H9 (cell line): ENCODE results near the gene ARID3A. TPM values are rescaled to one million over a fixed set of nuclear protein-coding genes. Genes with fewer than 3 reads are reported as not detected.

Experiments used
- DNase-seq: peaks from one replicate; pipeline ENCODE4 v3.0.0-alpha.2; 2017
- H2AFZ ChIP-seq: one replicate; pipeline ENCODE4 v1.6.1; 2013; ENCODE audit warnings: mild to moderate bottlenecking, low read length, control low read depth, moderate library complexity
- H2AK5ac ChIP-seq: 2 replicates; pipeline ENCODE4 v1.6.1; 2013; ENCODE audit warnings: low read length, control low read depth, mixed read lengths; ENCODE audit not compliant: insufficient read length
- H2BK120ac ChIP-seq: one replicate; pipeline ENCODE4 v1.6.1; 2013; ENCODE audit warnings: low read depth, mild to moderate bottlenecking, low read length, control low read depth, inconsistent platforms; ENCODE audit not compliant: poor library complexity, severe bottlenecking
- H2BK12ac ChIP-seq: 2 replicates; pipeline ENCODE4 v1.6.1; 2013; ENCODE audit warnings: low read length, control low read depth, mixed read lengths, low read depth; ENCODE audit not compliant: insufficient read length
- H2BK15ac ChIP-seq: 2 replicates; pipeline ENCODE4 v1.6.1; 2013; ENCODE audit warnings: low read depth, low read length, control low read depth
- H2BK20ac ChIP-seq: one replicate; pipeline ENCODE4 v1.6.1; 2013; ENCODE audit warnings: low read depth, mild to moderate bottlenecking, low read length, control low read depth, inconsistent platforms; ENCODE audit not compliant: poor library complexity, severe bottlenecking
- H2BK5ac ChIP-seq: 2 replicates; pipeline ENCODE4 v1.6.1; 2013; ENCODE audit warnings: low read length, control low read depth, mixed read lengths; ENCODE audit not compliant: insufficient read length
- H3K14ac ChIP-seq: 2 replicates; pipeline ENCODE4 v1.6.1; 2013; ENCODE audit warnings: low read length, control low read depth; ENCODE audit not compliant: insufficient read depth
- H3K18ac ChIP-seq: 2 replicates; pipeline ENCODE4 v1.6.1; 2013; ENCODE audit warnings: low read depth, mild to moderate bottlenecking, mixed read lengths, low read length, control low read depth; ENCODE audit not compliant: insufficient read length
- H3K23ac ChIP-seq: 2 replicates; pipeline ENCODE4 v1.6.1; 2013; ENCODE audit warnings: low read length, control low read depth, mixed read lengths, low read depth; ENCODE audit not compliant: insufficient read length
- H3K23me2 ChIP-seq: 2 replicates; pipeline ENCODE4 v1.6.1; 2013; ENCODE audit warnings: low read depth, mild to moderate bottlenecking, mixed read lengths, low read length, control low read depth; ENCODE audit not compliant: insufficient read length, poor library complexity, severe bottlenecking
- H3K27ac ChIP-seq: 2 replicates; pipeline ENCODE4 v1.5.1; 2013; ENCODE audit warnings: low read length, control low read depth, mixed read lengths, low read depth; ENCODE audit not compliant: insufficient read length
- H3K27me3 ChIP-seq: 2 replicates; pipeline ENCODE4 v1.6.1; 2013; ENCODE audit warnings: low read length, control low read depth, inconsistent platforms; ENCODE audit not compliant: insufficient read depth
- H3K4ac ChIP-seq: 2 replicates; pipeline ENCODE4 v1.6.1; 2013; ENCODE audit warnings: low read depth, mild to moderate bottlenecking, control low read depth, inconsistent platforms, low read length, moderate library complexity
- H3K4me1 ChIP-seq: 2 replicates; pipeline ENCODE4 v1.6.1; 2013; ENCODE audit warnings: low read length, control low read depth, inconsistent platforms; ENCODE audit not compliant: insufficient read depth
- H3K4me2 ChIP-seq: 2 replicates; pipeline ENCODE4 v1.6.1; 2013; ENCODE audit warnings: low read length, control low read depth, mixed read lengths; ENCODE audit not compliant: insufficient read length, insufficient read depth
- H3K56ac ChIP-seq: 2 replicates; pipeline ENCODE4 v1.6.1; 2013; ENCODE audit warnings: low read depth, mild to moderate bottlenecking, mixed read lengths, low read length, control low read depth; ENCODE audit not compliant: insufficient read length
- H3K79me1 ChIP-seq: 2 replicates; pipeline ENCODE4 v1.6.1; 2013; ENCODE audit warnings: low read depth, mild to moderate bottlenecking, moderate library complexity, low read length, control low read depth, inconsistent platforms; ENCODE audit not compliant: insufficient read depth, poor library complexity, severe bottlenecking
- H3K79me2 ChIP-seq: 2 replicates; pipeline ENCODE4 v1.6.1; 2013; ENCODE audit warnings: low read length, control low read depth, inconsistent platforms; ENCODE audit not compliant: insufficient read depth
- H3K9ac ChIP-seq: 2 replicates; pipeline ENCODE4 v1.6.1; 2013; ENCODE audit warnings: low read length, control low read depth, mixed read lengths; ENCODE audit not compliant: insufficient read length; ENCODE audit errors: extremely low read depth
- H3K9me3 ChIP-seq: one replicate; pipeline ENCODE4 v1.6.1; 2013; ENCODE audit warnings: low read depth, low read length, inconsistent platforms; ENCODE audit not compliant: control insufficient read depth
- H3T11ph ChIP-seq: one replicate; pipeline ENCODE4 v1.6.1; 2013; ENCODE audit warnings: mild to moderate bottlenecking, low read length, control low read depth, inconsistent platforms
- H4K20me1 ChIP-seq: one replicate; pipeline ENCODE4 v1.6.1; 2013; ENCODE audit not compliant: control insufficient read depth, insufficient read length, insufficient read depth
- H4K5ac ChIP-seq: 2 replicates; pipeline ENCODE4 v1.6.1; 2013; ENCODE audit warnings: low read depth, mild to moderate bottlenecking, mixed read lengths, low read length, control low read depth; ENCODE audit not compliant: insufficient read length
- H4K8ac ChIP-seq: replicated peaks from 2 replicates; pipeline ENCODE4 v1.6.1; 2013; ENCODE audit warnings: low read length, control low read depth, mixed read lengths, low read depth; ENCODE audit not compliant: insufficient read length
- H4K91ac ChIP-seq: 2 replicates; pipeline ENCODE4 v1.6.1; 2013; ENCODE audit warnings: low read depth, mild to moderate bottlenecking, moderate library complexity, mixed read lengths, low read length, control low read depth; ENCODE audit not compliant: insufficient read length
- H3K27ac Mint-ChIP-seq, 3 experiments: 2 replicates in 2 of 3; 3 replicates in 1 of 3; pipeline ENCODE4 v1.8.0; 2020 to 2021; ENCODE audit warnings: mixed read lengths in 3 of 3, mild to moderate bottlenecking in 1 of 3, moderate library complexity in 1 of 3
- H3K27me3 Mint-ChIP-seq: 2 replicates; pipeline ENCODE4 v1.8.0; 2021; ENCODE audit warnings: low read depth, mild to moderate bottlenecking, moderate library complexity, mixed read lengths
- H3K36me3 Mint-ChIP-seq, 3 experiments: 2 replicates in 2 of 3; 3 replicates in 1 of 3; pipeline ENCODE4 v1.8.0; 2020 to 2021; ENCODE audit warnings: low read depth in 3 of 3, mixed read lengths in 3 of 3; ENCODE audit not compliant: insufficient read depth in 1 of 3
- H3K4me1 Mint-ChIP-seq, 2 experiments: 2 replicates each; pipeline ENCODE4 v1.8.0; 2020; ENCODE audit warnings: mixed read lengths in 2 of 2
- H3K4me3 Mint-ChIP-seq, 2 experiments: 2 replicates in 1 of 2; 3 replicates in 1 of 2; pipeline ENCODE4 v1.8.0; 2020 to 2021; ENCODE audit warnings: mild to moderate bottlenecking in 2 of 2, mixed read lengths in 2 of 2, moderate library complexity in 1 of 2
- H3K9me3 Mint-ChIP-seq, 2 experiments: 2 replicates in 1 of 2; 3 replicates in 1 of 2; pipeline ENCODE4 v1.8.0; 2020; ENCODE audit warnings: mild to moderate bottlenecking in 2 of 2, mixed read lengths in 2 of 2, moderate library complexity in 1 of 2
- CTCF ChIP-seq: fragments of 200-600 bp; sonication (generic); conservative IDR thresholded peaks from 3 replicates; pipeline ENCODE4 v1.8.0; 2021; ENCODE audit warnings: antibody characterized with exemption, mild to moderate bottlenecking
- WGBS: extraction: QIAGEN DNeasy Blood & Tissue Kit; methylation state at CpG from one replicate; pipeline ENCODE4 v1.1.7; 2013; ENCODE audit warnings: missing lambda C conversion rate, low lambda C conversion rate, mixed read lengths; ENCODE audit not compliant: insufficient read length; ENCODE audit errors: extremely low coverage; 5-methylcytosine and 5-hydroxymethylcytosine counted together
- total RNA-seq: library from RNA; stranded (reverse); gene quantifications from 2 replicates; pipeline ENCODE4 v1.2.1, GENCODE V29; 2021

ARID3A gene
- total RNA-seq, 1 experiment from 2014 or later: 98.3 TPM

GRCh38 chr19:1001538-1002166 lies 75.8 kb downstream of the ARID3A start:
- H4K8ac ChIP-seq: no peak overlapping the region
- no peak overlapping the region for H2AFZ ChIP-seq
- no peak overlapping the region for H2BK120ac ChIP-seq
- no peak overlapping the region for H3K18ac ChIP-seq
- no peak overlapping the region for H2AK5ac ChIP-seq
- H3K4ac ChIP-seq: no peak overlapping the region
- Mint-ChIP-seq H3K4me1 (peaks cover under 1 to 6% of the 10 kb centered on the region in 2 experiments), H3K9me3 (no peaks in the 10 kb centered on the region; a peak in 1 of 5 replicates), H3K27me3 (peaks cover 45% of the 10 kb centered on the region), H3K36me3 (peaks cover 0 to 7% (median 3%) of the 10 kb centered on the region in 3 experiments; a peak in 4 of 7 replicates), H3K4me3 (peak overlapping the region in 1 of 2 experiments; percentile 78; a peak in 2 of 5 replicates), H3K27ac (no peak overlapping the region)
- no peak overlapping the region for H2BK5ac ChIP-seq
- no peak overlapping the region for H3K27ac ChIP-seq
- H3K4me1 ChIP-seq: no peaks in the 10 kb centered on the region
- H3K14ac ChIP-seq: no peak overlapping the region
- 0 out of 2 replicates have a peak, but pooled peaks cover 2% of the 10 kb centered on the region for H3K79me2 ChIP-seq
- H4K5ac ChIP-seq: no peak overlapping the region
- H3K27me3 ChIP-seq: peaks cover 10% of the 10 kb centered on the region
- WGBS: no CpG with 5 or more reads among the region's 20 CpGs
- peak; percentile 93 for TF ChIP-seq CTCF
- no peaks in the 10 kb centered on the region for H3K9me3 ChIP-seq
- no peak overlapping the region for H2BK15ac ChIP-seq
- H4K91ac ChIP-seq: no peak overlapping the region
- H3K56ac ChIP-seq: no peak overlapping the region
- DNase-seq: peak; percentile 74
- peak overlapping the region; percentile 42 for H3K4me2 ChIP-seq
- no peak overlapping the region for H3K9ac ChIP-seq
- H3K23ac ChIP-seq: no peak overlapping the region
- H4K20me1 ChIP-seq: no peaks in the 10 kb centered on the region
- H2BK20ac ChIP-seq: no peak overlapping the region
- no peak overlapping the region for H3T11ph ChIP-seq
- H2BK12ac ChIP-seq: no peak overlapping the region
- H3K23me2 ChIP-seq: peaks cover 10% of the 10 kb centered on the region
- H3K79me1 ChIP-seq: no peaks in the 10 kb centered on the region
